DMS79 treated with DMSO at 0.1 percent for 48 hours (cell line): ENCODE results near the gene TC2N.
A peak's percentile ranks its signal among the peaks of the same experiment; 100 is the strongest.
"Not testable (repeated sequence)": the region's sequence is repeated elsewhere in the genome, so short reads cannot be mapped to it uniquely, and the experiment has no call there.

Experiments
- DNase-seq: peaks from one replicate; lab custom pipeline; 2025; lab: John Stamatoyannopoulos, UW

Gene TC2N

GRCh38 chr14:91889477-91890211, 22.3 kb upstream of the TC2N start:
- peak; percentile 77 for DNase-seq

GRCh38 chr14:91888641-91889476, 21.5 kb upstream of the TC2N start:
- no peak for DNase-seq

- DNase-seq, result no peak
These were observed 19.6 kb upstream of the TC2N start for GRCh38 chr14:91886961-91887360.

- DNase-seq, result no peak
These were observed 18.5 kb upstream of the TC2N start for GRCh38 chr14:91885839-91886238.

- DNase-seq, result no peak
These were observed 17.9 kb upstream of the TC2N start for GRCh38 chr14:91885113-91885712.

- DNase-seq, result no peak
These were observed 17.3 kb upstream of the TC2N start for GRCh38 chr14:91884664-91885063.

- no peak for DNase-seq
These were observed 16.4 kb upstream of the TC2N start for GRCh38 chr14:91883753-91884152.

- DNase-seq, result no peak
These were observed 15.4 kb upstream of the TC2N start for GRCh38 chr14:91882776-91883175.

- DNase-seq, result no peak
These were observed 15.0 kb upstream of the TC2N start for GRCh38 chr14:91882369-91882768.

GRCh38 chr14:91879196-91879595, 11.9 kb upstream of the TC2N start:
- no peak for DNase-seq

GRCh38 chr14:91878274-91878673, 10.9 kb upstream of the TC2N start:
- DNase-seq, result no peak

- DNase-seq, result no peak
These were observed 10.1 kb upstream of the TC2N start for GRCh38 chr14:91877376-91877915.

- no peak for DNase-seq
These were observed 9.2 kb upstream of the TC2N start for GRCh38 chr14:91876492-91876891.

- no peak for DNase-seq
These were observed 8.4 kb upstream of the TC2N start for GRCh38 chr14:91875525-91876286.

GRCh38 chr14:91873471-91874415, 6.4 kb upstream of the TC2N start:
- peak; percentile 99 for DNase-seq

- peak; percentile 90 for DNase-seq
These were observed 5.5 kb upstream of the TC2N start for GRCh38 chr14:91872517-91873470.

GRCh38 chr14:91872011-91872501, 4.7 kb upstream of the TC2N start:
- DNase-seq, result no peak

- not testable (repeated sequence) for DNase-seq
These were observed 4.1 kb upstream of the TC2N start for GRCh38 chr14:91871401-91871800.

- DNase-seq, result no peak
These were observed 3.6 kb upstream of the TC2N start for GRCh38 chr14:91870890-91871289.
